Neutrophil (primary cell): Measurements from ENCODE around the gene SMC1A.

Experiments
- H3K27ac ChIP-seq: fragments of 200-600 bp; sonication (generic); 2 replicates; pipeline ENCODE4 v1.5.1; 2016; ENCODE audit warnings: mild to moderate bottlenecking, moderate library complexity
- H3K27me3 ChIP-seq: fragments of 200-600 bp; sonication (generic); 2 replicates; pipeline ENCODE4 v1.6.0; 2016; ENCODE audit warnings: mild to moderate bottlenecking
- H3K36me3 ChIP-seq: fragments of 200-600 bp; sonication (generic); 2 replicates; pipeline ENCODE4 v1.5.1; 2017
- H3K4me1 ChIP-seq, 2 experiments: fragments of 200-600 bp in 1 of 2; sonication (generic) in 1 of 2; 1 replicate in 1 of 2; 2 replicates in 1 of 2; pipeline versions ENCODE4 v1.5.1 to v1.6.1; 2013 to 2016; ENCODE audit warnings: low read depth in 1 of 2, low read length in 1 of 2, mild to moderate bottlenecking in 1 of 2, moderate library complexity in 1 of 2; ENCODE audit not compliant: control insufficient read depth in 1 of 2, insufficient read depth in 1 of 2
- H3K4me3 ChIP-seq, 2 experiments: fragments of 200-600 bp in 1 of 2; sonication (generic) in 1 of 2; 1 replicate in 1 of 2; 2 replicates in 1 of 2; pipeline ENCODE4 v1.5.1; 2013 to 2016; ENCODE audit warnings: low read depth in 1 of 2, low read length in 1 of 2, mild to moderate bottlenecking in 1 of 2, moderate library complexity in 1 of 2
- H3K9me3 ChIP-seq: fragments of 200-600 bp; sonication (generic); 2 replicates; pipeline ENCODE4 v1.5.1; 2016
- TF ChIP-seq, protein P1 (sequence below): fragments of 200-600 bp; sonication (generic); IDR thresholded peaks from 2 replicates; pipeline ENCODE4 v1.5.1; 2016; ENCODE audit warnings: antibody characterized with exemption

The SMC1A gene

DNA sequence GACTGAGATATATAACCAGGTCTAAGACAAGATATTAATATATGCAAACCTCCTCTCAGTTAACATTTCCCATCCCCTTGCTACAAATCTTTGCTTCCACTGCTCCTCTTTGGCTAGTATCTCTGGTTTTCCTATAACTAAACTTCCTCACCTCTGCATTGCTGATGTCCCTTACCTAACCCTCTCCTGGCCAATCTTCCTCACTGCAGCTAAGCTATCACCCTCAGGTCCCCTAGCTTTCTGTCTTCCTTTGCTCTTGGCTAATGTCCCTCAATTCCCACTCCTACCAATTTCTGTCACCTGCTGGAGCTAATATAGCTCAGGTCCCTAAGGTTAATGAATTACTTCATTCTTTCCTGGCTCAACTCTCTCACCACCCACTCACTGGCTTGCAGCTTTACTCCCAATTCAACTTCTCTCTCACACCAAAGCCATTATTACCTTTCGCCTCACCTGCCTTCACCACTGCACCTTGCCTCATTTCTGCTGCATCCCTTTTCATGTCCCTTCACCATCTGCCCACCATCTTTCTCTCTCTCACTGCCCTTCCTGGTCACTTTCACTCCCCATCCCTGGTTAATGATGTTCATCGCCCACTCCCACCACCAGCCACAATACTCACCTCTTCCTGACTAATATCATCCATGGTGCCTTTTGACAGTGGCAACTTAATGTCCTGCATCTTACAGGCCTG is 26.7 kb downstream of the SMC1A start:
- H3K4me1 ChIP-seq: no peaks in the 10 kb centered on the region
- H3K36me3 ChIP-seq: peaks cover 28% of the 10 kb centered on the region
- H3K27ac ChIP-seq: no peak overlapping the region
- TF ChIP-seq, protein P1, sequence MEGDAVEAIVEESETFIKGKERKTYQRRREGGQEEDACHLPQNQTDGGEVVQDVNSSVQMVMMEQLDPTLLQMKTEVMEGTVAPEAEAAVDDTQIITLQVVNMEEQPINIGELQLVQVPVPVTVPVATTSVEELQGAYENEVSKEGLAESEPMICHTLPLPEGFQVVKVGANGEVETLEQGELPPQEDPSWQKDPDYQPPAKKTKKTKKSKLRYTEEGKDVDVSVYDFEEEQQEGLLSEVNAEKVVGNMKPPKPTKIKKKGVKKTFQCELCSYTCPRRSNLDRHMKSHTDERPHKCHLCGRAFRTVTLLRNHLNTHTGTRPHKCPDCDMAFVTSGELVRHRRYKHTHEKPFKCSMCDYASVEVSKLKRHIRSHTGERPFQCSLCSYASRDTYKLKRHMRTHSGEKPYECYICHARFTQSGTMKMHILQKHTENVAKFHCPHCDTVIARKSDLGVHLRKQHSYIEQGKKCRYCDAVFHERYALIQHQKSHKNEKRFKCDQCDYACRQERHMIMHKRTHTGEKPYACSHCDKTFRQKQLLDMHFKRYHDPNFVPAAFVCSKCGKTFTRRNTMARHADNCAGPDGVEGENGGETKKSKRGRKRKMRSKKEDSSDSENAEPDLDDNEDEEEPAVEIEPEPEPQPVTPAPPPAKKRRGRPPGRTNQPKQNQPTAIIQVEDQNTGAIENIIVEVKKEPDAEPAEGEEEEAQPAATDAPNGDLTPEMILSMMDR: no peak
- H3K4me3 ChIP-seq: no peak overlapping the region
- no peaks in the 10 kb centered on the region for H3K9me3 ChIP-seq
- H3K27me3 ChIP-seq: no peaks in the 10 kb centered on the region

DNA sequence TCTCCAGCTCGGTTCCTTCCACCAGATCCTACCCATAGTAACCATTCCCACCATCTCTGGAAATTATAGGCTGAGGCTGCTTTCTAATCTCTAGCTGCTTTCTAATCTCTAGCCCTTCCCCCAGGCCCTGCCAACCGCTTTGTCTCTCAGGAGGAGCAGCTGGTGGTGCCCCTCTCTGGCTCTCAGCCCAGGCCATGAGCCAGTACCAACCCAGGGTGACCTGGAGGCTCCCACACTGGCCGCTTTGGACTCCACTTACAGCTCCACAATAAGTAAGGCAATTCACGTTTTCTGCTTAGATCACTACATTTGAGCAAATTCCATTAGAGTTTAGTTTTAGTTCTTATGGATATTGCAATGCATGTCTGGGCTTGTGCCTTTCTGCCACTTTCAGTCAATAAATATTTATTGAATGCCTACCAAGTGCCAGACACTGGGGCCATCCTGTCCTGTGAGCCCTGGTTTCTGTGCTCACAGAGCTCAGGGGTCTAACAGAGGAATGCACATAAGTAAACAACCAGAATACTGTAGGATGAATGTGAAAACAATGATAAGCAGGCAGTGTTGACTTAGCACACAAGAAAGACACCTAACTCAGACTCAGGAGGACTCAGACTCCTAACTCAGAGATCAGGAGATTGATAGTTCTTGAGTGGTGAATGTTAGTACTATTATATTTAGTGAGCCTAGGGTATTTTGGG is 38.9 kb downstream of the SMC1A start:
- no peaks in the 10 kb centered on the region for H3K4me1 ChIP-seq
- no peaks in the 10 kb centered on the region for H3K9me3 ChIP-seq
- no peaks in the 10 kb centered on the region for H3K27me3 ChIP-seq
- H3K4me3 ChIP-seq: no peak overlapping the region
- no peak overlapping the region for H3K27ac ChIP-seq
- peaks cover 56% of the 10 kb centered on the region for H3K36me3 ChIP-seq
- TF ChIP-seq, protein P1: no peak

DNA sequence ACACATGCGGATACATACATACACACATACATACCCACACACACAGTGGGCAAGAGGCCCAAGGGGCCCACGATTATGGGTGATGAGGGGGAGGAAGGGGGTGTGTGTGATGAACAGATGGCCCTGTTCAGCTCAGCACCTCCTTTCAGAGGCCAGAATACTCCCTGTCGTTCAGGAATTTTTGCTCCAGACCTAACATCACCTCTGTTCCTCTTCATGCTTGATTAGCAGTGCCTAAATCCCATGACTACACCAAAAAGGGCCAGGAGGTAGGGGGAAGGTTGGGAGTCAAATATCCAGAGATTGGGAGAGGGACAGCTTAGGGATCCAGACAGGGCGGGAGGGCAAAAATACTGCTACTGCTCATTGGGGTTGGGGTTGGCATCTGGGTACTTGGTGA is 42.7 kb downstream of the SMC1A start:
- no peak overlapping the region for H3K27ac ChIP-seq
- no peaks in the 10 kb centered on the region for H3K4me1 ChIP-seq
- TF ChIP-seq, protein P1: no peak
- no peak overlapping the region for H3K4me3 ChIP-seq
- no peaks in the 10 kb centered on the region for H3K27me3 ChIP-seq
- peaks cover 59% of the 10 kb centered on the region for H3K36me3 ChIP-seq
- no peaks in the 10 kb centered on the region for H3K9me3 ChIP-seq

DNA sequence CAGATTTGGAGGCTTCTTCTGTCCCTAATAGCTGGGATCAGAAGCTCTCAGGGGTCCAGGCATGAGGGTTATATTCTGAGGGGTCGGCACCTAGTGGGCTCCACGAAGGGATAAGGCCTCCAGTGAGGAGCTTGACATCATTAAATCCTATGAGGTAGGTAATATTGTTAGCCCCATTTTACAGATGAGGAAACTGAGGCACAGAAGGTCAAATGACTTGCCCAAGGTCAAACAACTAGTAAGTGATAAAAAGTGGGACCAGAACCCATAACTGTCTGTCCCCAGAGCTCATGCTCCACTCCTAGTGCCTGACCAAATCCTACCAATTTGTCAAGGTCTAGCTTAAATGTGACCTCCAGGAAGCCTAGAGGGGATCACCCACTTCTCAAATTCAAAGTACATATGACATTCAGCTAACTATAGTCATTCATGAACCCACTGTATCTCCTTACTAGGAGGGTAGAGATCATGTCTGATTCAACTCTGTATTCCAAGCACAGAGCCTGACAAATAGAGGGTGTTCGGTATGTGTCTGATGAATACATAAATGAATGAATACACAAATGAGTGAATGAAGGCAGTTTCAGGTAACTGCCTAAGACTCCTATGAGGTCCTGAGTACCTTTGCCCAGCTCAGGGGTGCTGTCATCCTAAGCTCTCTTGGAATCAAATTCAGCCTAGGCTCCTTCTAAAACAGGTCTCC is 43.3 kb downstream of the SMC1A start:
- H3K4me1 ChIP-seq: no peaks in the 10 kb centered on the region
- H3K36me3 ChIP-seq: peaks cover 59% of the 10 kb centered on the region
- no peak overlapping the region for H3K27ac ChIP-seq
- H3K27me3 ChIP-seq: no peaks in the 10 kb centered on the region
- no peak overlapping the region for H3K4me3 ChIP-seq
- H3K9me3 ChIP-seq: no peaks in the 10 kb centered on the region
- TF ChIP-seq, protein P1: no peak

DNA sequence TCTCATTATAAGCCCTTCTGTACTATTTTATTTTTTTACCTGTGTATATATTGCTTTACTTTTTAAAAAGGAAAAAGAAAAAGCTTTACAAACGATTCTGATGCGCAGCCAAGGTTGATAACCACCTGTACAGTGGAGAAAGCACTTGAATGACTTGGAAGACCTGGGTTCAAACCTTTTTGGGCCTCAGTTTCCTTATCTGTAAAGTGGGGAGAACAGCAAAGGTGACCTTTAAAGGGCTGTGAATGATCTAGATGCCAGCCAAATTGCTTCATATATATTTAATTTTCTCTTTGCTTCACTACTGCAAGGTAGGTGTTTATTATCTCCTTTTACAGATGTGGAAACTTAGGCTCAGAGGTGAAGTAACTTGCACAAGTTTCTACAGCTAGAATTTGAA is 45.0 kb downstream of the SMC1A start:
- Histone ChIP-seq H3K9me3 (no peaks in the 10 kb centered on the region), H3K4me3 (no peak overlapping the region), H3K27ac (no peak overlapping the region), H3K36me3 (peaks cover 47% of the 10 kb centered on the region), H3K27me3 (no peaks in the 10 kb centered on the region), H3K4me1 (no peaks in the 10 kb centered on the region)
- TF ChIP-seq, protein P1: no peak
